CD4-positive, alpha-beta T cell treated with Interleukin-2 at 100 ng/mL for 4 hours (primary cell): ENCODE data around the gene CATSPERD.

Experiments used
- DNase-seq: peaks from one replicate; pipeline ENCODE4 v3.0.0-alpha.2; 2020; ENCODE audit warnings: low spot score

Gene CATSPERD

GRCh38 chr19:5787409-5788182, 67.2 kb downstream of the CATSPERD start:
- no peak for DNase-seq

GRCh38 chr19:5788422-5788821, 68.0 kb downstream of the CATSPERD start:
- no peak for DNase-seq

DNA sequence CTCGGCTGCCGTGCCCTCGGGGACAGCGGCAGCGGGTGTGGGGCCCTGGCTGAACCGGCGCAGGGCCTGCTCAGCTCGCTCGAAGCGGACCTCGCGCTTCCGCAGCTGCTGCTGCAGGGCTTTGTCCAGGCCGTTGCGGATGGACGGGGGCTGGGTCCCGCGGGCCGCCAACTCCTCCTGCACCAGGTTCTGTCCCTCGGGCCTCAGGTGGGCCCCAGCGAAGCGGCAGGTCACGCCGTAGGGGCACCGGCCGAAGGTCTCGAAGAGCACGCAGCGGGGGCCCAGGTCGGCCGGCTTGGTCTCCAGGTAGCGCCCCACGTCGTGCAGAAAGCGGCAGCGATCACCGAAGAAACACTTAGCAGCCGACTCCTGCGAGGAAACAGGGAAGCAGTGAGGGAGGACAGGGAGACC, 68.9 kb downstream of the CATSPERD start:
- no peak for DNase-seq

- DNase-seq: no peak
Measured at GRCh38 chr19:5789886-5790558, 69.6 kb downstream of the CATSPERD start.

- peak; percentile 96 for DNase-seq
Measured at GRCh38 chr19:5790559-5791520, 70.4 kb downstream of the CATSPERD start, which contains the start of gene DUS3L. DUS3L (minus strand) TSS chr19:5791163; CDS start chr19:5791141, 22 bp downstream.

- DNase-seq: no peak
Measured at GRCh38 chr19:5792224-5792623, 71.8 kb downstream of the CATSPERD start.

DNA sequence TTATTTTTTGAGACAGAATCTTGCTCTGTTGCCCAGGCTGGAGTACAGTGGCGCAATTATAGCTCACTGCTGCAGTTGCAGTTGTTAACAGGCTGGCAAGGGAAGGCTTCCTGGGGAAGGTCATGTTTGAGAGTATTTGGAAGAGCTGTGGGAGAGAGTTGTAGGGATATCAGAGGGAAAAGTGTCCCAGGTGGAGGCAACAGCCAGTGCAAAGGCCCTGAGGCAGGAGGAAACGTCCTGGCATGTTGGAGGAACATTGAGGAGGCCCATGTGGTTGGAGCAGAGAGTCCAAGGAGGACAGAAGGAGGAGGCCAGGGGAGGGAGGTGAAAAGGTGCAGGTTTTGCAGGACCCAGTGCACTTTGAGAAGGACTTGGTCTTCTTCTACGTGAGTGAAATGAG, 72.8 kb downstream of the CATSPERD start:
- DNase-seq: no peak

DNA sequence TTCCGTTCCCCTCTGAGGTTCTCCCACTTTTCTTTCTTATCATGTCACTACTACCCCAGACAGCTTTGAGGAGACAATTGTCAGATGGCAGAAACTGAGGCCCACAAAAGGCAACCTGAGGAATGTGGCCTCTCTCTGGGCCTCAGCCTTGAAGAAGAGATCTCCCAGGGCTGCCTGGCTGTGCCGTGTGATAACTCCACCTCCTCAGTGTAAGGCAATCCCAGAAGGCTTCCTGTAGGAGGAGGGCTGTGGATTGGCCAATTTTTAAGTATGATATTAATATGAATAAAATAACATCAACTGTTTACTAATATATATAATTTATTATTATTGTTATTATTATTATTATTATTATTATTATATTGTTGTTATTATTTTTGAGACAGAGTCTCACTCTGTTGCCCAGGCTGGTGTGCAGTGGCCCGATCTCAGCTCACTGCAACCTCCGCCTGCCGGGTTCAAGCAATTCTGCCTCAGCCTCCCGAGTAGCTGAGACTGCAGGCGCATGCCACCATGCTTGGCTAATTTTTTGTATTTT, 75.0 kb downstream of the CATSPERD start:
- DNase-seq: no peak

DNA sequence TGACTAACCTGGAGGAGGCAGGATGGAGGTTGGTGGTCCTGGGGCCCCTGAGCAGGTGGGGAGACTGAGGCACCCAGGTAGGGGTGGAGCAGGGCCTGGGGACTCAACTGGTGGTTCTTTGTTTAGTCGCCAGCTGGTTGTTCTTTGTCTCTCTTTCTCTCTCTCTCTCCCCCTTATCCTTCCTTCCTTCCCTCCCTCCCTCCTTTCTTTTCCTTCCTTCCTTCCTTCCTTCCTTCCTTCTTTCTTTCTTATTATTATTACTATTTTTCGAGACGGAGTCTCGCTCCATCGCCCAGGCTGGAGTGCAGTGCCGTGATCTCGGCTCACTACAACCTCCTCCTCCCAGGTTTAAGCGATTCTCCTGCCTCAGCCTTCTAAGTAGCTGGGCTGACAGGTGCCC, 77.8 kb downstream of the CATSPERD start:
- no peak for DNase-seq

DNA sequence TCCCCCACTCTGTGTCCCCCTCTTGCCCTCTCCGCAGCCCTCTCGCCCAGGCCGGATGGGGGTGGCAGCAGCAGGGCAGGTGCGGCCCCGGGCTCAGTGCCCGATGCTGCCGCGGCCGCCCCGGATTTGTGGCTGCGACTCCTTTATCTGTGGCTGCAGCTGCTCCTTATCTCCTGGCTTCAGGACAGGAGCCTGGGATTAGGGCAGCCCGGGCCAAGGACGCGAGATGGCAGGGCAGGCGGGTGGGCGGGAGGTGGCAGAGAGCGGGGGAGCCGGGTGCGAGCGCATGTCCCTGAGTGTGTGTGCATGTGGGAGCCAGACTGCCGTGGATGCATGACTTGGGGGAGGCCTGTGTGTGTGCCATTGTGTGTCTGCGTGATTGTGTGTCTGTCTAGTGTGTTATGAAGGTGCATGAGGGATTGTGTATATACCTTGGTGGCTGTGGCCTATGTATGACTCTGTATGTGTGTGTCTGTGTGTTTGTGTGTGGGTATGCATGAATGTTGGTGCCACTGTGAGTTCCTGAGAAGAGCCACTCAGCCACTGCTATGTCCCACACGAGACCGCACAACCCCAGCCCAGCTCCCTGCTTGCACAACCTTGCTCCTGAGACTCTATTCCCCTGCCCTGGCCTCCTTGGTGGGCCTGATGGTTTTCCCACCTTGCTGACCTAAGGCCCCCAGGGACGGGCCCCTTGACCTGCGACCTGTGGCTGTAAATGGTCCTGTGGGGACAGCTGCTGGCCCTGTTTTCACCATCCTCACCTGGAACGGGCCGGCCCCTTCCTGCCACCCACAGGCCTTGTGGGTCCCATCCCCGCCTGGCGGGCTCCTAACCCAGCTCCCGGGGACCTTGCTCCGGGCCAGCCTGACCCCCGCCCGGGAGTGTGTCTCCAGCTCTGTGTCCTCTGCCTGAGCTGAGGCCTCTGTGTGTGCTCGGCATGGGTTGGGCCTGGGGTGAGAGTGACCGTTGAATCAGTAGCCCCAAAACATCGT, 79.1 kb downstream of the CATSPERD start:
- no peak for DNase-seq

- no peak for DNase-seq
Measured at GRCh38 chr19:5800361-5801270, 80.2 kb downstream of the CATSPERD start.

- no peak for DNase-seq
Measured at GRCh38 chr19:5801796-5802619, 81.6 kb downstream of the CATSPERD start.

- no peak for DNase-seq
Measured at GRCh38 chr19:5803441-5803751, 83.0 kb downstream of the CATSPERD start.

DNA sequence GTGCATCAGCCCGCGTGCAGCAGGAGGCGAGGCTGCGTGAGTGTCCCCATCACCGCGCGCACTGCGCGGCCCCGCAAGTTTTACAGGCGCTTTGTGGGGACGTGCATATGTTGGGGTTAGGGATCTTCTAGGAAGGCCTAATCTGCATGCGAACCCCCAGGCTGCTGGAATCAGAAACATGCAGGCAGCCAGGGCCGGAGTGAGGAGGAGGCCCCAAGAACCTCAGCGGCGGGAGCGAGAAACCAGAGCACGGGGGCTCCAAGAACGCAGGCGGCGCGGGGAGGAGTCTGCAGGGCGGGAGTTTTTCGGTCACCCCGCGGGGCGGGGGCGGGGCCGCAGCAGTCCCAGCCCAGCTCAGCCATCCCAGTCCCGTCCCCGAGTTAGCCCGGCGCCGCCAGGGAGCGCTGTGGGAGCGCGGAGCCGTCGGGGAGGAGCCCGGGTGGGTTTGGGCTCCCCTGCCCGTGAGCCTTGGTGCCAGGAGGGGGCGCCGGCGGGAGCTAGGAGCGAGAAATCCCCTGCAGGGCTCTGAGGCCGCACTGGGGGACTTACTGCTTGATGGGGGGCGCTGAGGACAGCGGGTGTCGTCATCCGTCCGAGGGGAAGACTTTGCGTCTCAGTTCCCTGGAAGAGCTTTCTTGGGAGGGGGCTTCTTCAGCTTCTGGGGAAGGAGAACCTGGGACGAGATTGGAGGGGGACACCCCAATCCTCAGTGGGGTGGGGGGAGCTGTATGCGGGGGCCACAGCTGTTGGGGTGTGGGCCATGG, 83.5 kb downstream of the CATSPERD start:
- peak; percentile 90 for DNase-seq

DNA sequence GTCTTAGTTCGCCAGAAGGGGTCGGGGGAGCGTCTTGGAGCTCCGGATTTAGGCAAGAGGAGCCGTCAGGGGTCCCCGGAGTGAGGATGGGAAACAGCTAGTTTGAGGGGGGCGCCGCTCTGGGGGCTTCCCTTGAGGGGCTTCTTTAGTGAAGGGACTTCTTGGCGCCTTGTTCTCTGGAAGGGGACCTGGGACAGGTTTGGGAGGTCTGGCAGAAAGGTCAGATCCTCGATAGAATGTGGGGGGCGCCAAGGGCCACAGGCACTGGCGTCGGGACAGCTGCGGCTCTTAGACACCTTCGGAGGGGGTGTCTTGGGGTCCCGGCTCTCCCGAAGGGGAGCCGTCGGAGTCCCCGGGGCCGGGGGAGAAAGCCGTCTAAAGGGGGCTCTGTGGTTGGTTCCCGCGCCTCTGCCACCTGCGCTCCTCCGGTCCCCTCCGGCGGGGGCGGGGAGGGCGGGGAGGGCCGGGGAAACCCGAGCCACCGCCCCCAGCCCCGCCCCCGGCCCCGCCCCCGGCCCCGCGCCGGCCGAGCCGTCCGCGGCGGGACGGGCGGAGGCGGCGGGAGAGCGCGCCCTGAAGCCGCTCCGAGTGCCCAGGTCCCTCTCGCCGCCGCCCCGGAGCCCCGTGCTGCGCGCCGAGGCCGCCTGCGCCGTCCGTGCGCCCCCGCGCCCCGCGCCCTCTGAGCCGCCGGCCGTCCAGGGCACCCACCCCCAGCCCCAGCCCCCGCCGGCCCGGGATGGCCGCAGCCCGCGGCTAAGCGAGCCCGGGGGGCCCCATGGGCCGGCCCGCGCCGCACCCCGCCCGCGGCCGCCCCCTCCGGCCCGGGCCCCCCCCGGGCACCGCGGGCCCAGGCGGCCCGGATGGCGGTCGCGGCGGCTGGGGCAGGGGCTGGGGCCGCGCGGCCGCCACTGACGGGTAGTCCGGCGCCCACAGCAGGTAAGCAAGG, 84.4 kb downstream of the CATSPERD start, which contains the start of gene NRTN:
Gene NRTN (plus strand): TSS at position 552 of the 946 bp plus-strand sequence. CDS start 19,099 bp downstream, outside the sequence.
- DNase-seq: peak; percentile 33

DNA sequence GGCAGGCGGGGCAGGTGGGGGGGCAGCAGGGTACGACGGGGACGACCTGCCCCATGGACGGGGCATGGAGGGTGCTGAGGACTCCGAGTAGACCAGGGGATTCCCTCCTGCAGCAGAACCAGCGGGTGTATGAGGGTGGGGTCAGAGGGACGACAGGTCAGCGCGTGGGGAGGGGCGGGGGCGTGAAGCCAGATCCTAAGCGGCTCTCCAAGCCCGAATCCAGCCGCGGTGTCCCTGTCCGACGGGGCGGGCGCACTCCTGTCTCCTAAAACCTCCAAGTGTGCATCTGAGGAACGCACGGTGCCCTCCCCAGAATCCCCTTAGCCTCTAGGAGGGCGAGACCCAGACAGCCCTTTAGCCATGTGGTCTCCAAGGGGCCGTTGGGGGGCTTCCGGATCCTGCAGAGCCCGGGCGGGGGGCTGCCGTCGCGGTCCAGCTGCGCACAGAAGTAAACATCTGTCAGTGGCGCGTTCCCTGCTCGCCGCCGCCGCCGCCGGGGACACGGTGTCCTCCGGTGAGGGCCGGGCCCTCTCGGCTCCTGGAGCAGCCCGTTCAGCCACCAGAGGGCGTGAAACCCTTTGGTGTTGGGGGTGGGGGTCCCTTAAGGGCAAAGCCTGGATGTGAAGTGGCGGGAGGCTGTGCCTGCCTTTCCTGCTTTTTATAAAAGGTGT, 85.2 kb downstream of the CATSPERD start:
- peak; percentile 47 for DNase-seq
